ENCODE results near the gene NARF. TPM values are rescaled to one million over a fixed set of nuclear protein-coding genes. Genes with fewer than 3 reads are reported as not detected.
A peak's percentile ranks its signal among the peaks of the same experiment; 100 is the strongest.
"Not testable (repeated sequence)": the region's sequence is repeated elsewhere in the genome, so short reads cannot be mapped to it uniquely, and the experiment has no call there.

Gene NARF
- total and polyA plus RNA-seq, 2 donors (not counting 1 experiment from before 2014, with no cell fraction given): 92.4 to 103 TPM

DNA sequence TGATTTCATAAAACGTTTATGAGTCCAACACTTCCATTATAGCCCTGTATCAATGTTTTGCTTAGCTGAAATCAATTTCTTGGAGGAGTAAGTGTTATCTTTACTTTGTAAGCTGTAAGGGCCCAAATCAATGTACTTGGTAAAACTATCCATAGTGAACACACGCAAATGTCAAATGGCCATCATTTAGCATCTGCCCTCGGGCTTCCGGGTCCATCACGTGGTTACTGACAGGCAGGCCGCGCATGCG is 687 bp upstream of the NARF start:
- ChIA-PET POLR2A (interaction anchor here (1.7 to 2.9 kb wide), 2 partner anchors 8 to 61 kb away, joined by 5 to 24 read pairs; partner anchors contain the start of gene FOXK2), CTCF (interaction anchor here (1.0 to 2.1 kb wide), 2 partner anchors 9 to 51 kb away, joined by 3 to 8 read pairs; no protein-coding TSS in a partner anchor)
- Mint-ChIP-seq H3K9me3 (ENCODE audit: insufficient read depth) (no peaks in the 10 kb centered on the region), H3K27me3 (no peaks in the 10 kb centered on the region), H3K27ac (peak overlapping the region; percentile 90), H3K4me1 (peaks cover 19% of the 10 kb centered on the region), H3K4me3 (peak overlapping the region; percentile 81)
- Histone ChIP-seq H3K27me3 (replicated peaks in 1 of 4; ENCODE audit: control extremely low read depth in 1 of 4, control insufficient read depth in 3 of 4, insufficient read depth in 4 of 4, low read length in 3 of 4) (no peaks in the 10 kb centered on the region), H3K4me2 (replicated peaks; ENCODE audit: low read depth, low read length, poor library complexity, severe bottlenecking) (peak overlapping the region; percentile 82), H3K27ac (ENCODE audit: low read length in 2 of 2) (peak overlapping the region; percentile 91 to 99), H3K36me3 (replicated peaks in 1 of 2; ENCODE audit: control extremely low read depth in 1 of 2, control insufficient read depth in 1 of 2, extremely low read depth in 1 of 2, insufficient read depth in 2 of 2, low read length in 1 of 2) (peaks cover 1 to 22% of the 10 kb centered on the region in 2 experiments), H3K4me1 (ENCODE audit: control insufficient read depth in 2 of 2, insufficient read depth in 2 of 2, low read length in 2 of 2) (peaks cover 13 to 19% of the 10 kb centered on the region in 2 donors), H3K9me3 (ENCODE audit: control extremely low read depth in 1 of 3, control insufficient read depth in 2 of 3, insufficient read depth in 1 of 3, low read length in 2 of 3) (peaks cover 0 to 4% (median 0%) of the 10 kb centered on the region in 3 donors), H3K4me3 (ENCODE audit: control extremely low read depth in 1 of 5, extremely low read depth in 1 of 5, insufficient read depth in 1 of 5, low read depth in 2 of 5, low read length in 4 of 5) (peak overlapping the region; percentile 53 to 82 (median 74)), H3K79me2 (ENCODE audit: control insufficient read depth, insufficient read depth, low read length) (peaks cover 44% of the 10 kb centered on the region), H3K9ac (ENCODE audit: low read length) (peak overlapping the region; percentile 97), H4K20me1 (ENCODE audit: control insufficient read depth, insufficient read depth, low read length, poor library complexity, severe bottlenecking) (peaks cover 20% of the 10 kb centered on the region), H2AFZ (ENCODE audit: insufficient read depth, low read depth, low read length, poor library complexity, severe bottlenecking) (peak overlapping the region; percentile 68)
- under 1% methylated on average over 7 of the region's 8 CpGs for WGBS (ENCODE audit: insufficient coverage)
- ATAC-seq (ENCODE audit: low read depth) (no peak), DNase-seq (no peak)
- no peak for TF ChIP-seq EZH2 (IDR thresholded peaks at IDR 0.05; ENCODE audit: borderline replicate concordance, insufficient read depth, low read depth, low read length, poor library complexity, severe bottlenecking)
- TF ChIP-seq, protein P1, sequence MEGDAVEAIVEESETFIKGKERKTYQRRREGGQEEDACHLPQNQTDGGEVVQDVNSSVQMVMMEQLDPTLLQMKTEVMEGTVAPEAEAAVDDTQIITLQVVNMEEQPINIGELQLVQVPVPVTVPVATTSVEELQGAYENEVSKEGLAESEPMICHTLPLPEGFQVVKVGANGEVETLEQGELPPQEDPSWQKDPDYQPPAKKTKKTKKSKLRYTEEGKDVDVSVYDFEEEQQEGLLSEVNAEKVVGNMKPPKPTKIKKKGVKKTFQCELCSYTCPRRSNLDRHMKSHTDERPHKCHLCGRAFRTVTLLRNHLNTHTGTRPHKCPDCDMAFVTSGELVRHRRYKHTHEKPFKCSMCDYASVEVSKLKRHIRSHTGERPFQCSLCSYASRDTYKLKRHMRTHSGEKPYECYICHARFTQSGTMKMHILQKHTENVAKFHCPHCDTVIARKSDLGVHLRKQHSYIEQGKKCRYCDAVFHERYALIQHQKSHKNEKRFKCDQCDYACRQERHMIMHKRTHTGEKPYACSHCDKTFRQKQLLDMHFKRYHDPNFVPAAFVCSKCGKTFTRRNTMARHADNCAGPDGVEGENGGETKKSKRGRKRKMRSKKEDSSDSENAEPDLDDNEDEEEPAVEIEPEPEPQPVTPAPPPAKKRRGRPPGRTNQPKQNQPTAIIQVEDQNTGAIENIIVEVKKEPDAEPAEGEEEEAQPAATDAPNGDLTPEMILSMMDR (IDR thresholded peaks at IDR 0.05): no peak
- intact Hi-C loops (cut with micrococcal nuclease): loop anchor here (1.0 to 5.0 kb wide), 8 partner anchors 8 to 294 kb away; partner anchors contain the start of genes CYBC1, FN3KRP, FOXK2 and HEXD

DNA sequence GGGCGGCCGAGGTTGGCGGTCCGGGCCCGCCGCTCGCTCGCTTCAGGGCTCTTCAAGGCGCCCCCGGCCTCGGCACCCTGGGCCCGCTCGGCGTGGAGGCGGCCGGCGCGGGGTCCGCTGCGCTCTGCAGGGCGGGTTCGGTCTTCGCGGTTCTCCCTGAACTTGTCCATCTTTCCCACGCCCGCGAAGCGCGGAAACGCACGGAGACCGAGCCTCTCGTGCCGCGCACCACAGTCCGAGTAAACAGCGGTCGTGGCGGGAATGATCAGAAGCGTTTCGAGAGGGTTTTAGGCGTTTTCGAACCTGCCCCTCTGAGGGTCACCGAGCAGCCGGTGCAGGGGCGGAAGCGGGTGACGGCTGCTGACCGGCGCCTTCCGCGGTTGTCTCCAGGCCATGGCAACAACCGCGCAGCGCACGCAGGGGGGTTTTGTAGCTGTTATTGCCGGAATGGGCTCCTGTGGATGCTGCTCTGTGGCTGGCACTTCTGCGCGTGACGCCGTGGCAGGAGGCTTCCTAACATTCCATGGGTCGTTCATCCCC is 414 bp downstream of the NARF start:
- H2AFZ ChIP-seq (ENCODE audit: insufficient read depth, low read depth, low read length, poor library complexity, severe bottlenecking): peak overlapping the region; percentile 68
- peaks cover 53% of the 10 kb centered on the region for H3K79me2 ChIP-seq (ENCODE audit: control insufficient read depth, insufficient read depth, low read length)
- TF ChIP-seq EZH2 (IDR thresholded peaks at IDR 0.05; ENCODE audit: borderline replicate concordance, insufficient read depth, low read depth, low read length, poor library complexity, severe bottlenecking): no peak
- TF ChIP-seq, protein P1 (IDR thresholded peaks at IDR 0.05): no peak
- peak overlapping the region in 1 of 2 donors; percentile 99 for H3K27ac ChIP-seq (ENCODE audit: low read length in 2 of 2)
- H3K9me3 ChIP-seq (ENCODE audit: control extremely low read depth in 1 of 3, control insufficient read depth in 2 of 3, insufficient read depth in 1 of 3, low read length in 2 of 3): peaks cover 0 to 3% (median 0%) of the 10 kb centered on the region in 3 donors
- no peaks in the 10 kb centered on the region for H3K27me3 Mint-ChIP-seq
- ChIA-PET CTCF (no interaction called here), POLR2A (interaction anchor here (0.6 to 2.9 kb wide), 2 partner anchors 10 to 17 kb away, joined by 3 to 24 read pairs; no protein-coding TSS in a partner anchor)
- peak overlapping the region; percentile 97 for H3K9ac ChIP-seq (ENCODE audit: low read length)
- intact Hi-C loops (cut with micrococcal nuclease): loop anchor here (1.0 to 5.0 kb wide), 8 partner anchors 9 to 293 kb away; partner anchors contain the start of genes CYBC1, FN3KRP, FOXK2 and HEXD
- peak overlapping the region; percentile 82 for H3K4me2 ChIP-seq (replicated peaks; ENCODE audit: low read depth, low read length, poor library complexity, severe bottlenecking)
- ATAC-seq (ENCODE audit: low read depth) (no peak), DNase-seq (peak; percentile 55)
- H3K9me3 Mint-ChIP-seq (ENCODE audit: insufficient read depth): no peaks in the 10 kb centered on the region
- peak overlapping the region; percentile 81 for H3K4me3 Mint-ChIP-seq
- under 1% methylated on average over 62 of the region's 62 CpGs for WGBS (ENCODE audit: insufficient coverage)
- peaks cover 13 to 19% of the 10 kb centered on the region in 2 donors for H3K4me1 ChIP-seq (ENCODE audit: control insufficient read depth in 2 of 2, insufficient read depth in 2 of 2, low read length in 2 of 2)
- peak overlapping the region; percentile 89 for H3K27ac Mint-ChIP-seq
- H3K4me1 Mint-ChIP-seq: peaks cover 19% of the 10 kb centered on the region
- peaks cover 4 to 31% of the 10 kb centered on the region in 2 experiments for H3K36me3 ChIP-seq (replicated peaks in 1 of 2; ENCODE audit: control extremely low read depth in 1 of 2, control insufficient read depth in 1 of 2, extremely low read depth in 1 of 2, insufficient read depth in 2 of 2, low read length in 1 of 2)
- peak overlapping the region; percentile 53 to 82 (median 74) for H3K4me3 ChIP-seq (ENCODE audit: control extremely low read depth in 1 of 5, extremely low read depth in 1 of 5, insufficient read depth in 1 of 5, low read depth in 2 of 5, low read length in 4 of 5)
- H3K27me3 ChIP-seq (replicated peaks in 1 of 4; ENCODE audit: control extremely low read depth in 1 of 4, control insufficient read depth in 3 of 4, insufficient read depth in 4 of 4, low read length in 3 of 4): no peaks in the 10 kb centered on the region
- H4K20me1 ChIP-seq (ENCODE audit: control insufficient read depth, insufficient read depth, low read length, poor library complexity, severe bottlenecking): peaks cover 29% of the 10 kb centered on the region

DNA sequence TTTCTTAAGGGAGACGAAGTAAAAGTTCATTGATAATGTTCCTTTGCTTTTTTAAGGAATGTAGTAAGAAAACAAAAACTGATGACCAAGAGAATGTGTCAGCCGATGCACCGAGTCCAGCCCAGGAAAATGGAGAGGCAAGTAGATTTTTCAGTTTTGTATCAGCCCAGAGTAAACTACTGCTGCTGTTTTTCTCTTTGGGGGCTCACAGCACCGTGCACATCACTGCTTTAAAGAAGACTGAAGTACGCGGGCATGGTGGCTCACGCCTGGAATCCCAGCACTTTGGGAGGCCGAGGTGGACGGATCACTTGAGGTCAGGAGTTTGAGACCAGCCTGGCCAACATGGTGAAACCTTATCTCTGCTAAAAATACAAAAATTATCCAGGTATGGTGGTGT is 1.4 kb downstream of the NARF start:
- CTCF ChIA-PET: not testable (repeated sequence)
- H3K4me2 ChIP-seq (replicated peaks; ENCODE audit: low read depth, low read length, poor library complexity, severe bottlenecking): peak overlapping the region; percentile 82

More for the DNA sequence above, 1.4 kb downstream of the NARF start:
- H3K27me3 ChIP-seq (replicated peaks in 1 of 4; ENCODE audit: control extremely low read depth in 1 of 4, control insufficient read depth in 3 of 4, insufficient read depth in 4 of 4, low read length in 3 of 4); DNase-seq; H3K9me3 ChIP-seq (ENCODE audit: control extremely low read depth in 1 of 3, control insufficient read depth in 2 of 3, insufficient read depth in 1 of 3, low read length in 2 of 3); H3K9me3 Mint-ChIP-seq (ENCODE audit: insufficient read depth); H2AFZ ChIP-seq (ENCODE audit: insufficient read depth, low read depth, low read length, poor library complexity, severe bottlenecking); H3K4me3 Mint-ChIP-seq; H3K4me3 ChIP-seq (ENCODE audit: control extremely low read depth in 1 of 5, extremely low read depth in 1 of 5, insufficient read depth in 1 of 5, low read depth in 2 of 5, low read length in 4 of 5); H3K27ac ChIP-seq (ENCODE audit: low read length in 2 of 2); H3K27me3 Mint-ChIP-seq; H3K27ac Mint-ChIP-seq; H3K9ac ChIP-seq (ENCODE audit: low read length); ATAC-seq (ENCODE audit: low read depth): not testable (repeated sequence)
- Histone ChIP-seq H3K79me2 (ENCODE audit: control insufficient read depth, insufficient read depth, low read length) (peaks cover 53% of the 10 kb centered on the region), H3K4me1 (ENCODE audit: control insufficient read depth in 2 of 2, insufficient read depth in 2 of 2, low read length in 2 of 2) (peaks cover 13 to 19% of the 10 kb centered on the region in 2 donors), H4K20me1 (ENCODE audit: control insufficient read depth, insufficient read depth, low read length, poor library complexity, severe bottlenecking) (peaks cover 33% of the 10 kb centered on the region), H3K36me3 (replicated peaks in 1 of 2; ENCODE audit: control extremely low read depth in 1 of 2, control insufficient read depth in 1 of 2, extremely low read depth in 1 of 2, insufficient read depth in 2 of 2, low read length in 1 of 2) (peaks cover 4 to 40% of the 10 kb centered on the region in 2 experiments)
- intact Hi-C loops (cut with micrococcal nuclease): loop anchor here (2.0 to 5.0 kb wide), 2 partner anchors 59 to 292 kb away; partner anchors contain the start of genes FOXK2 and TBCD
- peaks cover 19% of the 10 kb centered on the region for H3K4me1 Mint-ChIP-seq
- 98% methylated on average over 8 of the region's 9 CpGs for WGBS (ENCODE audit: insufficient coverage)
- POLR2A ChIA-PET: interaction anchor here (2.9 kb wide), 1 partner anchor 11 kb away, joined by 24 read pairs; no protein-coding TSS in a partner anchor
